Measurements from ENCODE around the gene PIEZO2. TPM values are rescaled to one million over a fixed set of nuclear protein-coding genes. Genes with fewer than 3 reads are reported as not detected.

Gene PIEZO2
- total RNA-seq, 4 donors from 2014 or later: 0.68 to 2.2 (median 1.1) TPM

GRCh38 chr18:11115276-11115675 is 34.1 kb downstream of the PIEZO2 start:
- H3K27me3 ChIP-seq: no peaks in the 10 kb centered on the region
- H3K36me3 ChIP-seq: no peaks in the 10 kb centered on the region
- H3K9me3 ChIP-seq: no peaks in the 10 kb centered on the region
- H3K4me1 ChIP-seq: no peaks in the 10 kb centered on the region
- DNase-seq (ENCODE audit: low spot score in 2 of 2): no peak
- H3K4me3 ChIP-seq: no peak overlapping the region
- TF ChIP-seq POLR2A (IDR thresholded peaks at IDR 0.05) (no peak), EP300 (IDR thresholded peaks at IDR 0.05) (no peak), POLR2AphosphoS5 (IDR thresholded peaks at IDR 0.05) (no peak), CTCF (IDR thresholded peaks at IDR 0.05) (no peak)
- WGBS: 80% methylated on average over 1 of the region's 1 CpG
- no peak overlapping the region for H3K27ac ChIP-seq

DNA sequence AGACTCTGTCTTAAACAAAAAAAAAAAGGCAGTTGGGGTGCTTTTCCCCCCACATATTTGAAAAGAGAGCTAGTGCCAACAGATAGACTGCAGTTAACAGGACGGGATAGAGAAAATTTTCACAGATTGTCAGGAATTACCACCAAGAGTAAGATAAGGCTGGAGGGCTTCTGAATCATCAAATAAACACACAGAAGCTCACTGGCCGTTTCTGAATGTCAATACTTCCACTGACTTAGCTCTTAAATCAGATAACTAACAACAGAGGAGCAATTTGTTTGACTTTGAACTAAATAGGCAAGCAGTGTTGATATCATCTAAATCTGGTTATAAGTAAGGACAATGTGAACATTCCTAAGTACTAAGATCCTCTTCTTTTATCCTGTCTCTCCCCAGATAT is 34.7 kb downstream of the PIEZO2 start:
- H3K9me3 ChIP-seq: no peaks in the 10 kb centered on the region
- no peaks in the 10 kb centered on the region for H3K36me3 ChIP-seq
- no peak overlapping the region for H3K4me3 ChIP-seq
- H3K4me1 ChIP-seq: no peaks in the 10 kb centered on the region
- H3K27me3 ChIP-seq: no peaks in the 10 kb centered on the region
- 58% methylated on average over 2 of the region's 2 CpGs for WGBS
- no peak for DNase-seq (ENCODE audit: low spot score in 2 of 2)
- no peak overlapping the region for H3K27ac ChIP-seq
- no peak for TF ChIP-seq POLR2AphosphoS5 (IDR thresholded peaks at IDR 0.05)
- TF ChIP-seq EP300 (IDR thresholded peaks at IDR 0.05): no peak

DNA sequence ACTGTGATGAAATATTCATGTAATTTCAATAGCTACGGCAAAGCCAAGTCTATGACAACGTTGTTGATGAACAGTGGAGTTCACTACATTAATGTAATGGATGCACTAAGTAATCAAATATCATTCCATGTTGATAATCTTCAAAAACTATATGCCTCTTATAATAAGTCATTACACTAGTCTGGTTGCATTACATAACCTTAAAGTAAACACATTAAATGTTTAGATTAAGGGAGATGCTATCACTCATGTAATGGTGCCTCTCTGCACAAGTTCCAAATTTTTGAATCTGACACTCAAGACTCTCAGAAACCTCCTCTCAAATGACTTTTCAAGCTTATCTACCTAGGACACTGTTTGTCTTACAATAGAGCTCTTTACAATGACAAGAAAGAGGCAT is 35.4 kb downstream of the PIEZO2 start:
- no peak for DNase-seq (ENCODE audit: low spot score in 2 of 2)
- Histone ChIP-seq H3K27me3 (no peaks in the 10 kb centered on the region), H3K36me3 (no peaks in the 10 kb centered on the region), H3K4me1 (no peaks in the 10 kb centered on the region), H3K4me3 (no peak overlapping the region), H3K9me3 (no peaks in the 10 kb centered on the region), H3K27ac (no peak overlapping the region)
- WGBS: 82% methylated on average over 2 of the region's 2 CpGs
- no peak for TF ChIP-seq POLR2AphosphoS5 (IDR thresholded peaks at IDR 0.05)
- no peak for TF ChIP-seq CTCF (IDR thresholded peaks at IDR 0.05)
- no peak for TF ChIP-seq EP300 (IDR thresholded peaks at IDR 0.05)
- no peak for TF ChIP-seq POLR2A (IDR thresholded peaks at IDR 0.05)

- Histone ChIP-seq H3K9me3 (no peaks in the 10 kb centered on the region), H3K4me3 (no peak overlapping the region), H3K4me1 (no peaks in the 10 kb centered on the region), H3K27me3 (no peaks in the 10 kb centered on the region), H3K27ac (no peak overlapping the region), H3K36me3 (no peaks in the 10 kb centered on the region)
- DNase-seq (ENCODE audit: low spot score in 2 of 2): no peak
- TF ChIP-seq CTCF (IDR thresholded peaks at IDR 0.05): no peak
- TF ChIP-seq EP300 (IDR thresholded peaks at IDR 0.05): no peak
- TF ChIP-seq POLR2A (IDR thresholded peaks at IDR 0.05): no peak
- no peak for TF ChIP-seq POLR2AphosphoS5 (IDR thresholded peaks at IDR 0.05)
- 90% methylated on average over 4 of the region's 4 CpGs for WGBS
Measured at GRCh38 chr18:11113046-11113548, 36.3 kb downstream of the PIEZO2 start.

DNA sequence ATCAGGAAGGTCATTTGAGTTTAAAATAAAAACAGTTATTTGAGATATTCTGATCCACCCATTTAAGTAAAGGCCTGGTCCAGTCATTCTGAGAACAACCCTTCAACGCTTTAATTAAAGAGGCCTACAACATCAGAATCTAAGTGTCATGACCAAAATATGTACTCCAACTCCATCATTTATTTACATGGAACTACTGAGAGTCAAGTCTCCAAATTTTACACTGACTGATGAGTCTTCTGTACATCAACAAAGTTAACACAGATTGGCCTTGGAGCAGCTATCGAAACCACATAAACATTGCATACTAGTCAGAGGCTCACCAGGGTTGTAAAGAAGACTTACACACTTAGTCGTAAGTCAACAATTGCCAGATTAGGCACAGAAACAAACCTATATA is 37.1 kb downstream of the PIEZO2 start:
- Histone ChIP-seq H3K9me3 (no peaks in the 10 kb centered on the region), H3K4me3 (no peak overlapping the region), H3K27ac (no peak overlapping the region), H3K27me3 (no peaks in the 10 kb centered on the region), H3K4me1 (no peaks in the 10 kb centered on the region), H3K36me3 (no peaks in the 10 kb centered on the region)
- TF ChIP-seq EP300 (IDR thresholded peaks at IDR 0.05): no peak
- no peak for TF ChIP-seq POLR2A (IDR thresholded peaks at IDR 0.05)
- TF ChIP-seq POLR2AphosphoS5 (IDR thresholded peaks at IDR 0.05): no peak
- no peak for TF ChIP-seq CTCF (IDR thresholded peaks at IDR 0.05)
- 93% methylated on average over 3 of the region's 3 CpGs for WGBS
- DNase-seq (ENCODE audit: low spot score in 2 of 2): no peak

GRCh38 chr18:11110509-11110908 is 38.9 kb downstream of the PIEZO2 start:
- WGBS: 94% methylated on average over 7 of the region's 16 CpGs
- no peak for DNase-seq (ENCODE audit: low spot score in 2 of 2)
- TF ChIP-seq POLR2AphosphoS5 (IDR thresholded peaks at IDR 0.05): no peak
- TF ChIP-seq POLR2A (IDR thresholded peaks at IDR 0.05): no peak
- TF ChIP-seq CTCF (IDR thresholded peaks at IDR 0.05): no peak
- no peak for TF ChIP-seq EP300 (IDR thresholded peaks at IDR 0.05)

More at GRCh38 chr18:11110509-11110908, 38.9 kb downstream of the PIEZO2 start:
- no peak overlapping the region for H3K4me3 ChIP-seq
- no peak overlapping the region for H3K27ac ChIP-seq
- no peaks in the 10 kb centered on the region for H3K27me3 ChIP-seq
- no peaks in the 10 kb centered on the region for H3K9me3 ChIP-seq
- H3K36me3 ChIP-seq: no peaks in the 10 kb centered on the region
- H3K4me1 ChIP-seq: no peaks in the 10 kb centered on the region
